Ascending aorta (tissue), 2 donors: ENCODE measurements around the gene CPE. TPM values are rescaled to one million over a fixed set of nuclear protein-coding genes. Genes with fewer than 3 reads are reported as not detected.

Source experiments
- DNase-seq, 2 donors: peaks; one replicate each; pipeline ENCODE4 v3.0.0-alpha.2; 2019; ENCODE audit warnings: low spot score in 2 of 2
- H3K27ac ChIP-seq, 2 donors: fragments of 200-600 bp; sonication (generic); one replicate each; pipeline ENCODE4 v1.5.1; 2016 to 2017; ENCODE audit warnings: mild to moderate bottlenecking in 1 of 2
- H3K27me3 ChIP-seq: fragments of 200-600 bp; sonication (generic); one replicate; pipeline ENCODE4 v1.5.1; 2017
- H3K36me3 ChIP-seq, 2 donors: fragments of 200-600 bp; sonication (generic); one replicate each; pipeline ENCODE4 v1.5.1; 2016
- H3K4me1 ChIP-seq, 2 donors: fragments of 200-600 bp; sonication (generic); one replicate each; pipeline ENCODE4 v1.5.1; 2016 to 2017; ENCODE audit warnings: mild to moderate bottlenecking in 1 of 2
- H3K4me3 ChIP-seq, 2 donors: fragments of 200-600 bp; sonication (generic); one replicate each; pipeline ENCODE4 v1.5.1; 2016 to 2017; ENCODE audit warnings: mild to moderate bottlenecking in 1 of 2
- H3K9me3 ChIP-seq, 2 donors: fragments of 200-600 bp; sonication (generic); one replicate each; pipeline ENCODE4 v1.5.1; 2016
- CTCF ChIP-seq, 3 experiments: fragments of 200-600 bp in 2 of 3; fragments of 450-650 bp in 1 of 3; sonication (generic) in 2 of 3; IDR thresholded peaks; one replicate each; pipeline ENCODE4 v1.5.1; 2016 to 2019; ENCODE audit warnings: antibody characterized with exemption in 3 of 3, mild to moderate bottlenecking in 1 of 3, moderate library complexity in 1 of 3
- intact Hi-C: fragments of 100-400 bp; cut with DNase I; formaldehyde crosslinking; loops from one replicate; pipeline ENCODE4 v1.15.1; 2023
- total RNA-seq: library from RNA; depleted of rRNA; stranded (reverse); fragments of >200 nt; gene quantifications from one replicate; pipeline ENCODE4 v1.1.0, GENCODE V29; 2016

The CPE gene
- total RNA-seq, 1 donor from 2014 or later = 199 TPM

GRCh38 chr4:165505958-165506837 is 127.4 kb downstream of the CPE start:
- H3K36me3 ChIP-seq = no peaks in the 10 kb centered on the region
- peaks cover 0 to 10% of the 10 kb centered on the region in 2 donors for H3K4me1 ChIP-seq
- no peak for TF ChIP-seq CTCF (IDR thresholded peaks at IDR 0.05)
- no peak for DNase-seq
- intact Hi-C loops = no loop called here
- H3K27ac ChIP-seq = no peak overlapping the region
- no peak overlapping the region for H3K4me3 ChIP-seq
- no peaks in the 10 kb centered on the region for H3K9me3 ChIP-seq
- H3K27me3 ChIP-seq = no peaks in the 10 kb centered on the region

GRCh38 chr4:165506849-165507248 is 128.0 kb downstream of the CPE start:
- no peak for TF ChIP-seq CTCF (IDR thresholded peaks at IDR 0.05)
- Histone ChIP-seq H3K9me3 (no peaks in the 10 kb centered on the region), H3K36me3 (no peaks in the 10 kb centered on the region), H3K27me3 (no peaks in the 10 kb centered on the region), H3K27ac (no peak overlapping the region), H3K4me3 (no peak overlapping the region), H3K4me1 (peaks cover 0 to 10% of the 10 kb centered on the region in 2 donors)
- no peak for DNase-seq
- intact Hi-C loops = no loop called here

GRCh38 chr4:165507381-165507780 is 128.6 kb downstream of the CPE start:
- no peaks in the 10 kb centered on the region for H3K36me3 ChIP-seq
- TF ChIP-seq CTCF (IDR thresholded peaks at IDR 0.05) = no peak
- H3K4me3 ChIP-seq = no peak overlapping the region
- DNase-seq = no peak
- H3K9me3 ChIP-seq = no peaks in the 10 kb centered on the region
- intact Hi-C loops = no loop called here
- H3K27me3 ChIP-seq = no peaks in the 10 kb centered on the region
- peaks cover 0 to 10% of the 10 kb centered on the region in 2 donors for H3K4me1 ChIP-seq
- H3K27ac ChIP-seq = no peak overlapping the region

- Histone ChIP-seq H3K36me3 (no peaks in the 10 kb centered on the region), H3K4me1 (peaks cover 0 to 7% of the 10 kb centered on the region in 2 donors), H3K27me3 (no peaks in the 10 kb centered on the region), H3K4me3 (no peak overlapping the region), H3K27ac (no peak overlapping the region), H3K9me3 (no peaks in the 10 kb centered on the region)
- no peak for TF ChIP-seq CTCF (IDR thresholded peaks at IDR 0.05)
- no peak for DNase-seq
- intact Hi-C loops = no loop called here
These were observed 129.7 kb downstream of the CPE start for GRCh38 chr4:165508372-165509120.

GRCh38 chr4:165512424-165512823 is 133.6 kb downstream of the CPE start:
- H3K27ac ChIP-seq = no peak overlapping the region
- no peaks in the 10 kb centered on the region for H3K9me3 ChIP-seq
- H3K27me3 ChIP-seq = no peaks in the 10 kb centered on the region
- H3K4me3 ChIP-seq = no peak overlapping the region
- no peaks in the 10 kb centered on the region for H3K4me1 ChIP-seq
- TF ChIP-seq CTCF (IDR thresholded peaks at IDR 0.05) = no peak
- H3K36me3 ChIP-seq = no peaks in the 10 kb centered on the region
- intact Hi-C loops = no loop called here
- no peak for DNase-seq
